HG03097 (cell line): ENCODE measurements around the gene FBXW4.
A peak's percentile ranks its signal among the peaks of the same experiment; 100 is the strongest.
"Not testable (repeated sequence)": the region's sequence is repeated elsewhere in the genome, so short reads cannot be mapped to it uniquely, and the experiment has no call there.

Experiments
- ATAC-seq: cut with Tn5 transposase; IDR thresholded peaks from one replicate; pipeline ENCODE4 v1.9.1; 2021; ENCODE audit not compliant: unreplicated experiment, low FRiP score

FBXW4 gene

GRCh38 chr10:101593331-101593730, 101.6 kb downstream of the FBXW4 start:
- not testable (repeated sequence) for ATAC-seq

- ATAC-seq, result no peak
Measured at GRCh38 chr10:101588879-101589278, 106.1 kb downstream of the FBXW4 start.

GRCh38 chr10:101587725-101588653, 107.0 kb downstream of the FBXW4 start, which contains the start of the genes DPCD and POLL:
TSS of gene DPCD (plus strand) at chr10:101588321. CDS start at chr10:101588337, 16 bp downstream.
TSS of gene POLL (minus strand) at chr10:101588257. CDS start at chr10:101587360, 897 bp downstream.
- peak; percentile 93 for ATAC-seq

GRCh38 chr10:101585841-101586240, 109.1 kb downstream of the FBXW4 start:
- no peak for ATAC-seq

DNA sequence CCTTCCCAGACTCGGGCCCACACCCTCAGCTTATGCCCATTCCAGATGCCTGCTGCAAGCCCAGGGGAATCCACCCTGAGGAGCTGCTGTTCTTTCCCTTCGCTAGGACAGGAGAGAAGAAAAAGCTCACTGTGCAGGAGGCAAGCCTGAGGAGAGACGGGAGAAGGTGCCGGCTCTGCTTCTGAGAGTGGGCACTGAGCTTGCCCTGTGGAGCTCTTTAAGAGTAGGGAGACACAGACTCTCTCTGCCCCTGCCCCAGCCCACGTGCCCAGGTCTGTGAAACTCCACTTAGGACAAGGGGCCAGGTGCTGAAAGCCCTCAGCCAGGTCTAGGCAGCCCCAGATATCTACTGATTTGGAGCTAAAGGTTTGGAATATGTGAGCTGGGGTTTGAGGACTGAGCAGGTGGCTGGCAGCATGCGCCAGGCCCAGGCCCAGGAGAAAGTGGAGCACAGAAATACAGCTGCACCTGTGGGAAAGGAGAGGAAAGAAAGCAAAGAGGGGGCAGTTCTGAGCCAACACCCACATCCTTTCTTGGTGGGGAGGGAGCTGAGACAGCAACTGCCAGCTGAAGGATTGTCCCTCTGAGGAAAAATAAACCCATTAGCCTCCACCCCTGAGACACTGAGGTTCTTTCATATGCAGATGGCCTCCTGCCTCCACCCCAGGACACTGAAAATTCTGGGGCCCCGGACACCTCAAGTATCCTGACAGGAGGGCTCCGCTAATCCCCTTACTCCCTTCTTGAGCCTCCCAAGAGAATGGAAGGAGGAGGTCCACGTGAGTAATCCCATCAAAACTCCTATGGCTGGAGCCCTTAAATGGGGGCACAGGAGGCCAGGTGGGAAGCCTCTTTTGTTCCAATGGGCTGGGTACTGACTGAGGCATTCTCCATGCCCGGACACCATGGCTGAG, 114.2 kb downstream of the FBXW4 start:
- no peak for ATAC-seq

GRCh38 chr10:101579516-101579870, 115.5 kb downstream of the FBXW4 start:
- ATAC-seq, result no peak

DNA sequence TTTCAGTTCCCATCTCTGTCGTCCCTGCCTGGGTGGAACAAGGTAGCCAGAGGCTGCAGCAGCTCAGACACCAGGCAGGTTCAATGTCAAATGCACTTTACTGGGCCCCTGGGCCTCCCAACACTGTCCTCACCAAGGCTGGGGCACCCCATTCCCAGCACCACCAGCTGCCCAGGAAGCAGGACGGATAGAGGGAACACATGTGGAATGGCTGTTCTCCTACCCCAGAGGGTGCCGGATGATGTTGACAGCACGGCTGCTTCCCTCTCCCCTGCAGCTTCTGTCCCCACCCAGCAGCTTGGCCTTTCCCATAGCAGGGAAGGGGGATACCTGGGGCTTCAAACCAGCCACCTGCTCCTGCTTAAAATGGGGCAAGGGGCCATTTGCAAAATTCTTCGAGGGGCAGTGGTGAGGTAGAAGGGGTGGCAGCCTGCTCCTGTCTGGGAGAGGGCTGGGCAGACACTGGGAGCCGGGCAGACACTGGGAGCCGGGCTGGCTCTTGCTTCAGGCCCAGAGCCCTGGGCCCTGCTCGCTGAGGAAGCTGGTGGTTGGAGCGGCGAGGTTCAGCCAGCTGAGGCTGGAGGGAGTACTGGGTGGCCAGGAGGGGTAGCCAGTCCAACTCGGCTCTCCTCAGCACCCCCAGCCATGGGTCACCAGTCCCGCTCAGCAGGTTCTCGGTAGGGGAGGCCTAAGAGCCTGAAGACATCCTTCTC, 116.0 kb downstream of the FBXW4 start:
- no peak for ATAC-seq

GRCh38 chr10:101578192-101578591, 116.8 kb downstream of the FBXW4 start:
- ATAC-seq, result no peak

DNA sequence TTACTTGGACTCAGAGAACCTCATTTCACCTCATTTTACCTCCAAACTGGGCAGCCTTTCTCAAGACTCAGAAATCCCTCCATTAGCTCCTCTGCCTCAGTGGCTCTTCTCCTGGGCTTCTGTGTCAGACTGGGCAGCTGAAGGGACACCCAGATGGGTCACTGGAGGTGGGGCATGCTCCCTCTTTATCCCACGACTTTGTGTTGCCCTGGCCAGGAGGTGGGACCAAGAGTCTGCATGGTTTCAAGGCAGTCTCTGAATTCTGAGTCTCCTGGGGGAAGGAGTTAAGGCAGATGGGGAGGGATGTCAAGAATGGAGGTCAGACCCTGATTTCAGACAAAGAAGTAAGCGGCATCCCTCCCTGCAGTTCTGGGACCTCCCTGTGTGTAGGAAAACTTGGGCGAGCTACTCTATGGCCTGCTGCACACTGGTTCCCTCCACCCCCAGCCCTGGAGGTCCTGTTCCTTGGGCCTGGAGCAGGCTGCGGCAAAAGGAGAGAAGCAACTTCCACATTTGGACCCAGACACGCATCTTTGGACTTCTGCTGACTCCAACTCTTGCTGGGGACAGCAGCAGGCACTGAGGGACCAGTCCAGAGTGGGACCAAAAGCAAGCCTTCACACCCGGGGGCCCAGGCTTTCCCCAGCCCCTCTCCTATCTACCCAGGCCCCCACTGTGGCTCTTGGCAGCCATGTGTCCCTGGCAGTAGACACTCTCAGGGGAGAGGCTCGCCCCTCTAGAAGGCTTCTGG, 117.7 kb downstream of the FBXW4 start:
- ATAC-seq, result no peak

- ATAC-seq, result no peak
Measured at GRCh38 chr10:101576211-101576863, 118.6 kb downstream of the FBXW4 start.

- no peak for ATAC-seq
Measured at GRCh38 chr10:101575580-101576210, 119.3 kb downstream of the FBXW4 start.

- no peak for ATAC-seq
Measured at GRCh38 chr10:101575091-101575490, 119.9 kb downstream of the FBXW4 start.

DNA sequence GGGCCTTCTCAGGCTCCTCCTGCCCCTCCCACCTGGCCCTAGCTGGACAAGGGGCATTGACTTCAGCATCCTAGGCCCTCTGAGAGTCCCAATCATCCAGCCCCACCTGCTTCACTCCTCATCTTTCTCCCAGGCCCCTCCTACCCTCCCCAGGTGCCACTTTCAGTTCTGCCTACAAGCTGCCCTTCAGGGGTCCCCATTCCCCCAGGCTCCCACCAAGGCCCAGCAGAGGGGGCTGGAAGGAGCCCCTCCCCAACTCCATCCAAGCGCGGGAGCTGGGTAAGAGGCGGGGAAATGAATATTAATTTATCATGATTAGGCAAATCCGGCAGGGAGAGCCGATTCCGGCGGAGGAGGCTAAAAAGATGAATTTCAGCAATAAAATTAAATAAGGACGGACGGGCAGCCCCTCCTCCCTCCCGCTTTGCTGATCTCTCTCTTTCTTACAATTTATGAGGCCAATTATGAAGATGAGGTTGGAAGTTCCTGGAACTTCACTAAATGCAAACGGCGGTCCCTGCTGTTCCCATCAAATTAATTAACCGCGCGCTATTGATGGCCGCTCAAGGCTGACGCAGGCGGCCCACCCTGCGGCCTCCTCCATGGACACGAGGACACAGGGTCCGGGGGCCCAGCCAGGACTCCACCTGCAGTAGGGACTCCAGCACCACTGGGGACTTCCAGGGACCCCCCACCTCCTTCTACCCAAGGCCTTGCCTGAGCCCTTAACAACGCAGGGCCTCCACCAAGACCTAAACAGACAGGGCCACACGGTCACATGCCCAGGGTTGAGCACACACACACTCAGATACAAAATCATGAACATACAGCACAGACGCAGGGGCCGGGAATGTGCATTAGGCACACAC, 120.9 kb downstream of the FBXW4 start:
- ATAC-seq, result no peak

GRCh38 chr10:101572785-101573184, 122.2 kb downstream of the FBXW4 start:
- ATAC-seq, result no peak

GRCh38 chr10:101572126-101572525, 122.8 kb downstream of the FBXW4 start:
- no peak for ATAC-seq

GRCh38 chr10:101571271-101571925, 123.6 kb downstream of the FBXW4 start:
- no peak for ATAC-seq
